Body of pancreas (tissue), 4 donors: ENCODE results near the gene CHST9.

Experiments used
- CTCF ChIP-seq, 7 experiments: fragments of 450-650 bp in 4 of 7; fragments of 200-600 bp in 3 of 7; sonication (generic) in 3 of 7; IDR thresholded peaks; one replicate each; pipeline ENCODE4 v1.5.1; 2016 to 2019; ENCODE audit warnings: antibody characterized with exemption in 7 of 7
- POLR2A ChIP-seq, 3 donors: fragments of 450-650 bp; IDR thresholded peaks; one replicate each; pipeline ENCODE4 v1.6.1; 2016; ENCODE audit warnings: antibody characterized with exemption in 3 of 3, mild to moderate bottlenecking in 2 of 3

GRCh38 chr18:26961839-26962238 lies 223.3 kb downstream of the CHST9 start:
- TF ChIP-seq CTCF (IDR thresholded peaks at IDR 0.05): no peak
- no peak for TF ChIP-seq POLR2A (IDR thresholded peaks at IDR 0.05)
